ENCODE data around the gene RAB9A. TPM values are rescaled to one million over a fixed set of nuclear protein-coding genes. Genes with fewer than 3 reads are reported as not detected.

Gene RAB9A
- total and polyA plus RNA-seq, 9 of the 15 experiments (the other 6 are each of a cell fraction or from before 2014, with no cell fraction given) = 13.5 to 20.8 (median 17.7) TPM

DNA sequence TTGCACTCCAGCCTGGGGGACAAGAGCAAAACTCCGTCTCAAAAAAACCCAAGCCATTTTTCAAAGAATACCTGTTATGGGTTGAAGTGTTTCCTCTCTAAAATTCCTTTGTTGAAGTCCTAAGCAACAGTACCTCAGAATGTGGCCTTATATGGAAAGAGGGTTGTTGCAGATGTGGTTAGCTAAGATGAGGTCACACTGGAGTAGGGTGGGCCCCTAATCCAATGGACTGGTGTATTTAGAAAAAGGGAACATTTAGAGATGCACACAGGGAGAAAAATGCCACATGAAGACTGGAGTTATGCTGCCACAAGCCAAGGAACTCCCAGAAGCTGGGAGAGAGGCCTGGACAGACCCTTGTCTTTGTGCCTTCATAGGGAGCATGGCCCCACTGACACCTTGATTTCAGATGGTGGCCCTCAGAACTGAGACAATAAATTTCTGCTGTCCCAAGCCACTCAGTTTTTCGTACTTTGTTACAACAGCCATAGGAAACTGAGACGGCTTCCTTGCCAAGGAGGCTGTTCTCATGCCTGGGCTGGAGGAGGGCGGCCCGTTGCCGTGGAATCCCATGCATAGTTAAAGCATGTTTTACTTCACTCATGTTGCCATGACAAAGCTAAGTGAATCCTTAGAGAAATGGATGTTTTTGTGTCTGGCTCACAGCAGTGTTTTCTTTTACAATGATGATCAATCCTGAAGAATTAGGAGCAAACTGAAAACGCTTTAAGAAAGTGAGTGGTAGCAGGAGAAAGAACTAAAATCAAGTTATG is 29.0 kb downstream of the RAB9A start (continued):
- TF ChIP-seq, protein P1, sequence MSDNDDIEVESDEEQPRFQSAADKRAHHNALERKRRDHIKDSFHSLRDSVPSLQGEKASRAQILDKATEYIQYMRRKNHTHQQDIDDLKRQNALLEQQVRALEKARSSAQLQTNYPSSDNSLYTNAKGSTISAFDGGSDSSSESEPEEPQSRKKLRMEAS (CRISPR knock-in tag; IDR thresholded peaks at IDR 0.05) = no peak
- TF ChIP-seq, protein P2, sequence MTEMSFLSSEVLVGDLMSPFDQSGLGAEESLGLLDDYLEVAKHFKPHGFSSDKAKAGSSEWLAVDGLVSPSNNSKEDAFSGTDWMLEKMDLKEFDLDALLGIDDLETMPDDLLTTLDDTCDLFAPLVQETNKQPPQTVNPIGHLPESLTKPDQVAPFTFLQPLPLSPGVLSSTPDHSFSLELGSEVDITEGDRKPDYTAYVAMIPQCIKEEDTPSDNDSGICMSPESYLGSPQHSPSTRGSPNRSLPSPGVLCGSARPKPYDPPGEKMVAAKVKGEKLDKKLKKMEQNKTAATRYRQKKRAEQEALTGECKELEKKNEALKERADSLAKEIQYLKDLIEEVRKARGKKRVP (CRISPR knock-in tag; IDR thresholded peaks at IDR 0.05) = no peak
- TF ChIP-seq HNRNPUL1 (IDR thresholded peaks at IDR 0.05; ENCODE audit: low read length) = no peak

DNA sequence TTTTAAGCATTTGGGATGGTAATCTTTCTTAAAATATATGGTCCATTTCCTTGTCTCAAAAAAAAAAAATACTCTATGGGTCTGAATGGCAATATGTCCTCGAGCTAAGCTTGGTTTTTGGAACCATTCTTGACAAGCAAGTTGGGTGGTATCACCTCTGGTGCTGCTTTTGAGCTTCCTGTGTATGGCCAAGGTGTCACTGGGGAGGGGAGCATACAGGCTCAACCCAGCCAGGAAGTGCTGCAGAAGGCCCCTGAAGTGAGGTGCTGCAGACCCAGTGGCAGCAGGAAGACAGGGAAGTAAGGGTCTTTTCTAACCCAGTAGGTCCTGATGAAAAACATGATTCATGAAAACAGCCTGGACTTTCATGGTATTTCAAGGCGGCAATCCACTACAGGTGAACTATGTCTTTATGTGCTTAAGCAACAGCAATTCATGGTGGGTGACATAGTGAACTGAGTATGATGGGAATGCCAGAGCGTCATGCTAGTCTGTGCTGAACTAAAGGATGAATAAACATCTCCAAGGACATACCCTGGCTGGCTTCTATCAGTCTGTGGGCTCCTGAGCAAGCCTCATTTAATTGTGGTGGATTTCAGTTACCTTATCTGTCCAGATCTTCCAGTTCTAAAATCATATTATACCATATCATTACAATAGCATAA is 30.4 kb downstream of the RAB9A start:
- peaks cover 0 to 8% of the 10 kb centered on the region in 2 experiments; a peak in 2 of 5 replicates for H3K4me1 ChIP-seq (replicated peaks in 1 of 2; ENCODE audit: control insufficient read depth in 2 of 2, insufficient read depth in 2 of 2, low read length in 2 of 2)
- FAIRE-seq (no peak), DNase-seq (ENCODE audit: extremely low read depth in 1 of 4, low spot score in 3 of 4) (no peak), ATAC-seq (no peak)
- intact Hi-C loops (cut with micrococcal nuclease) = no loop called here
- no peak overlapping the region for H3K4me3 ChIP-seq
- no peak overlapping the region for H2AFZ ChIP-seq (ENCODE audit: low read depth, low read length)
- WGBS (ENCODE audit: insufficient coverage, low coverage, missing lambda C conversion rate) = 100% methylated on average over 3 of the region's 3 CpGs
- CTCF ChIA-PET (ENCODE audit: low intra/inter-chr PET ratio) = no interaction called here
- 0 out of 2 replicates have a peak, but pooled peaks cover 4% of the 10 kb centered on the region for H4K20me1 ChIP-seq (replicated peaks; ENCODE audit: control insufficient read depth, insufficient read depth, low read length)
- H3K79me2 ChIP-seq (ENCODE audit: control insufficient read depth, insufficient read depth, low read length) = peaks cover 30% of the 10 kb centered on the region
- H3K9me1 ChIP-seq (ENCODE audit: control insufficient read depth, insufficient read depth, low read length) = no peaks in the 10 kb centered on the region
- no peak overlapping the region for H3K27ac ChIP-seq (ENCODE audit: extremely low read depth, low read depth, low read length)
- H3K9ac ChIP-seq (ENCODE audit: insufficient read depth in 1 of 2, low read depth in 2 of 2, low read length in 2 of 2) = no peak overlapping the region
- in situ Hi-C loops (cut with MboI) = no loop called here
- H3K4me2 ChIP-seq (ENCODE audit: insufficient read depth, low read length) = no peak overlapping the region
- H3K27me3 ChIP-seq (ENCODE audit: control insufficient read depth in 2 of 2, insufficient read depth in 2 of 2, low read length in 2 of 2) = no peaks in the 10 kb centered on the region
- POLR2A ChIA-PET = interaction anchor here (1.0 to 1.4 kb wide), 2 partner anchors 9 to 15 kb away, joined by 3 to 5 read pairs; partner anchors contain the start of genes OFD1 and TRAPPC2
- peaks cover 79% of the 10 kb centered on the region for H3K36me3 ChIP-seq (ENCODE audit: control insufficient read depth, insufficient read depth, low read length)
- no TSS peak for BruUV-seq (replicated peaks)
- H3K9me3 ChIP-seq (replicated peaks; ENCODE audit: control insufficient read depth, insufficient read depth, low read depth, low read length) = no peaks in the 10 kb centered on the region
- TF ChIP-seq EWSR1 (IDR thresholded peaks at IDR 0.05; ENCODE audit: borderline replicate concordance, low read depth, partially characterized antibody) (no peak), POLR2G (IDR thresholded peaks at IDR 0.05; ENCODE audit: low read depth, low read length) (no peak), RBM25 (IDR thresholded peaks at IDR 0.05; ENCODE audit: low read depth, low read length, severe bottlenecking) (no peak), BRD9 (IDR thresholded peaks at IDR 0.05; ENCODE audit: low read depth, partially characterized antibody) (no peak), EP400 (IDR thresholded peaks at IDR 0.05) (no peak), ZNF165 (CRISPR knock-in tag; IDR thresholded peaks at IDR 0.05; ENCODE audit: borderline replicate concordance) (no peak), ZNF212 (CRISPR knock-in tag; IDR thresholded peaks at IDR 0.05) (no peak), KDM5B (IDR thresholded peaks at IDR 0.05; ENCODE audit: insufficient replicate concordance, low read depth, low read length) (no peak), ZNF76 (CRISPR knock-in tag; IDR thresholded peaks at IDR 0.05; ENCODE audit: borderline replicate concordance) (no peak), HDGF (IDR thresholded peaks at IDR 0.05) (no peak), POLR2B (IDR thresholded peaks at IDR 0.05; ENCODE audit: low read depth, partially characterized antibody) (no peak), MTA1 (IDR thresholded peaks at IDR 0.05; ENCODE audit: borderline replicate concordance) (no peak)
- TF ChIP-seq, protein P3, sequence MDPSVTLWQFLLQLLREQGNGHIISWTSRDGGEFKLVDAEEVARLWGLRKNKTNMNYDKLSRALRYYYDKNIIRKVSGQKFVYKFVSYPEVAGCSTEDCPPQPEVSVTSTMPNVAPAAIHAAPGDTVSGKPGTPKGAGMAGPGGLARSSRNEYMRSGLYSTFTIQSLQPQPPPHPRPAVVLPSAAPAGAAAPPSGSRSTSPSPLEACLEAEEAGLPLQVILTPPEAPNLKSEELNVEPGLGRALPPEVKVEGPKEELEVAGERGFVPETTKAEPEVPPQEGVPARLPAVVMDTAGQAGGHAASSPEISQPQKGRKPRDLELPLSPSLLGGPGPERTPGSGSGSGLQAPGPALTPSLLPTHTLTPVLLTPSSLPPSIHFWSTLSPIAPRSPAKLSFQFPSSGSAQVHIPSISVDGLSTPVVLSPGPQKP (CRISPR knock-in tag; IDR thresholded peaks at IDR 0.05) = no peak
- TF ChIP-seq, protein P4, sequence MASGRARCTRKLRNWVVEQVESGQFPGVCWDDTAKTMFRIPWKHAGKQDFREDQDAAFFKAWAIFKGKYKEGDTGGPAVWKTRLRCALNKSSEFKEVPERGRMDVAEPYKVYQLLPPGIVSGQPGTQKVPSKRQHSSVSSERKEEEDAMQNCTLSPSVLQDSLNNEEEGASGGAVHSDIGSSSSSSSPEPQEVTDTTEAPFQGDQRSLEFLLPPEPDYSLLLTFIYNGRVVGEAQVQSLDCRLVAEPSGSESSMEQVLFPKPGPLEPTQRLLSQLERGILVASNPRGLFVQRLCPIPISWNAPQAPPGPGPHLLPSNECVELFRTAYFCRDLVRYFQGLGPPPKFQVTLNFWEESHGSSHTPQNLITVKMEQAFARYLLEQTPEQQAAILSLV (tag; IDR thresholded peaks at IDR 0.05) = no peak
